Measurements from ENCODE around the gene MIR17HG. TPM values are rescaled to one million over a fixed set of nuclear protein-coding genes. Genes with fewer than 3 reads are reported as not detected.

Gene MIR17HG
- total RNA-seq, 1 experiment from 2014 or later = 3.4 TPM

- Mint-ChIP-seq H3K36me3 (ENCODE audit: insufficient read depth, unreplicated experiment) (no peaks in the 10 kb centered on the region), H3K27ac (ENCODE audit: unreplicated experiment) (no peak overlapping the region), H3K4me1 (ENCODE audit: low read depth, unreplicated experiment) (no peaks in the 10 kb centered on the region), H3K4me3 (ENCODE audit: low read depth, unreplicated experiment) (no peak overlapping the region), H3K27me3 (ENCODE audit: unreplicated experiment) (no peaks in the 10 kb centered on the region), H3K9me3 (ENCODE audit: low read depth, unreplicated experiment) (no peaks in the 10 kb centered on the region)
- DNase-seq = no peak
- no peak for TF ChIP-seq CTCF (IDR thresholded peaks at IDR 0.05; ENCODE audit: unreplicated experiment)
- CTCF ChIA-PET = no interaction called here
- intact Hi-C loops (cut with micrococcal nuclease; ENCODE audit: unreplicated experiment) = no loop called here
- no TSS peak for BruUV-seq (replicated peaks)
Measured at GRCh38 chr13:91370501-91370900, 23.0 kb downstream of the MIR17HG start.

- no peak overlapping the region for H3K27ac Mint-ChIP-seq (ENCODE audit: unreplicated experiment)
- CTCF ChIA-PET = no interaction called here
- intact Hi-C loops (cut with micrococcal nuclease; ENCODE audit: unreplicated experiment) = no loop called here
Measured at GRCh38 chr13:91372911-91373310, 25.4 kb downstream of the MIR17HG start.

GRCh38 chr13:91375116-91375729 lies 27.7 kb downstream of the MIR17HG start:
- no peaks in the 10 kb centered on the region for H3K4me1 Mint-ChIP-seq (ENCODE audit: low read depth, unreplicated experiment)
- CTCF ChIA-PET = no interaction called here
- no peaks in the 10 kb centered on the region for H3K27me3 Mint-ChIP-seq (ENCODE audit: unreplicated experiment)
- H3K36me3 Mint-ChIP-seq (ENCODE audit: insufficient read depth, unreplicated experiment) = no peaks in the 10 kb centered on the region
- no peak for TF ChIP-seq CTCF (IDR thresholded peaks at IDR 0.05; ENCODE audit: unreplicated experiment)
- no peak overlapping the region for H3K4me3 Mint-ChIP-seq (ENCODE audit: low read depth, unreplicated experiment)
- no peak overlapping the region for H3K27ac Mint-ChIP-seq (ENCODE audit: unreplicated experiment)
- intact Hi-C loops (cut with micrococcal nuclease; ENCODE audit: unreplicated experiment) = no loop called here
- DNase-seq = no peak
- H3K9me3 Mint-ChIP-seq (ENCODE audit: low read depth, unreplicated experiment) = no peaks in the 10 kb centered on the region
- no TSS peak for BruUV-seq (replicated peaks)

More at GRCh38 chr13:91372911-91373310, 25.4 kb downstream of the MIR17HG start:
- no peak overlapping the region for H3K4me3 Mint-ChIP-seq (ENCODE audit: low read depth, unreplicated experiment)
- TF ChIP-seq CTCF (IDR thresholded peaks at IDR 0.05; ENCODE audit: unreplicated experiment) = no peak
- H3K4me1 Mint-ChIP-seq (ENCODE audit: low read depth, unreplicated experiment) = no peaks in the 10 kb centered on the region
- H3K9me3 Mint-ChIP-seq (ENCODE audit: low read depth, unreplicated experiment) = no peaks in the 10 kb centered on the region
- no peak for DNase-seq
- H3K27me3 Mint-ChIP-seq (ENCODE audit: unreplicated experiment) = no peaks in the 10 kb centered on the region
- no peaks in the 10 kb centered on the region for H3K36me3 Mint-ChIP-seq (ENCODE audit: insufficient read depth, unreplicated experiment)
- BruUV-seq (replicated peaks) = no TSS peak

GRCh38 chr13:91381371-91381770 lies 33.9 kb downstream of the MIR17HG start:
- Mint-ChIP-seq H3K36me3 (ENCODE audit: insufficient read depth, unreplicated experiment) (no peaks in the 10 kb centered on the region), H3K27me3 (ENCODE audit: unreplicated experiment) (no peaks in the 10 kb centered on the region), H3K27ac (ENCODE audit: unreplicated experiment) (no peak overlapping the region), H3K4me1 (ENCODE audit: low read depth, unreplicated experiment) (no peaks in the 10 kb centered on the region), H3K4me3 (ENCODE audit: low read depth, unreplicated experiment) (no peak overlapping the region), H3K9me3 (ENCODE audit: low read depth, unreplicated experiment) (no peaks in the 10 kb centered on the region)
- no TSS peak for BruUV-seq (replicated peaks)
- CTCF ChIA-PET = interaction anchor here (1.0 kb wide), 1 partner anchor 401 kb away, joined by 4 read pairs; no protein-coding TSS in a partner anchor
- intact Hi-C loops (cut with micrococcal nuclease; ENCODE audit: unreplicated experiment) = loop anchor here (5.0 kb wide), 1 partner anchor 341 kb away; no protein-coding TSS in a partner anchor
- TF ChIP-seq CTCF (IDR thresholded peaks at IDR 0.05; ENCODE audit: unreplicated experiment) = no peak
- DNase-seq = no peak

Data from Calu3 (cell line).